ENCODE data around the gene RYR1.

Gene RYR1

DNA sequence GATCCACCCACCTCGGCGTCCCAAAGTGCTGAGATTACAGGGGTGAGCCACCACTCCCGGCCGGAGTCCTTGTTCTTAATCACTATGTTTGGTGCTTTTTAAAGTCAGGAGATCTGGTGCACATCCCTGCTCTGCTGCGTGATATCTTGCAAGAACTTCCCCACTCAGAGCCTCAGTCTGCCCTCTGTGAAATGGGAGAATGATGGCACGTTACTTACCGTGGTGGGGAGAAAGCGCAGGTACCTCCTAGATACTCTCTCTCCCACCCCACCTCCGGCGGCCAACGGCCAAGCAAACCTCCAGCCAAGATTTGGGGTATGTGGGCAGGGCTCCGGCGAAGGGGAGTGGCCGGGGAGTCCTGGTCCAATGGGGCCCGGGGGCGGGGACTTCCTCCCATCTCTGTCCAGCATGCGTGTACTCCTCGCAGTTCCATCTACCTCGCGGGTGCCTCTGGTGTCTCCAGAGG, at the start of gene RYR1:
RYR1 (plus strand) TSS at position 424 of the 466 bp plus-strand sequence. CDS start 139 bp downstream, outside the sequence.
- peak; percentile 12 for DNase-seq

DNA sequence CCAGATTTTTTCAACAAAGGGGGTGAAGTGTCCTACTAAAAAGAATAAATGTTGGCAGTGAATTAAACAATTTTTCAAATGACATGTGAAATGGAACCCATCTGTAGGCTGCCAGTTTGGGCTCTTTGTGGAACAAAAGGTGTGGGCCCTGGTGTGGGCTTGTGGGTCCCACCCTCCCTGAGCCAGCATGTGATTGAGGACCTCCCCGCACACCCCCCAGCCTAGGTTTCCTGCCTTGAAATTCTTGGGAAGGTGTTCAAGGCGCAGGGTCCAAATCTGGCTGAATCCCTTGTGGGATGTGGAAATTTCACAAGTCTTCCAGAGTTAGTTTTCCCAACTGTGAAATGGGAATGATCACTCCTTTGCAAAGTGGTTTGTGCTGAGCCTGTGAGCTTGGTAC, 49.7 kb upstream of the RYR1 start:
- no peak for DNase-seq

DNA sequence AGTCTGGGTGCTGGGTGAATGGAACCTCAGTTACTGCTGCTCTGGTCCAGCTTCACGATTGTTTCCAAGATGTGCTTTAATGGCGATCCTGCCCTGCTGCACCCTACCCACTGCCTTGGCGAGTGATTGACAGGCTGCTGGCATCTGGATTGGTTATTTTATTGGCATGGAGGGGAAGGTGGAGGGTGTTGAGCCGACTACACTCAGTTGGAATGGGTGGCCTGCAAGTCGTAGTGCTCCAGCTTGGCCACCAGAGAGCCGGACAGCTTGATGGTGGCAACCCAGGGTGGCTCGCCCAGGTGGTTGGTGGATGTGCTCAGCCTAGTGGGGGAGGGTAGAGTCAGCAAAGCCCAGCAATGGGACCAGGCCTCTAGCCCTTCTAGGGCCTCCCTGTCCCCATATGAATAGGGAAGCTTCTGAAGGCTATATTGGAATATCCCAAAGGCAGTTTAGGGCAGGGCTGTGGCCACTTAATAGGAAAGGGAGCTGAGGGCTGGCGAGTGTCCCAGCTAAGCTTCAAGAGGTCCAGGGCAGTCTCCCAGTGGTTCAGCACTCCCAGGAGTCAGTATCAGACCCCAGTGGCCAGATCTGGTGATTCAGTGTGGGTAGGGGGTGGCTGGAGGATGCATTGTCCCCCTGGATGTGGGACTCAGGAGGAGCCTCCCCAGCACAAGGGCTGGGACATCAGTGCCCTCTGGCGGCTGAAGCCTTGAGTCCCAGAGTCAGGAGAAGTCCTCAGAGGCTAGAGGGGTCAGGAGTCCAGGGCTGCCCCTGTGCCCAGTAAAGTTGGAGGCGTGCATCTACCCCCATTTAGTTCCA, 49.1 kb upstream of the RYR1 start:
- no peak for DNase-seq

DNA sequence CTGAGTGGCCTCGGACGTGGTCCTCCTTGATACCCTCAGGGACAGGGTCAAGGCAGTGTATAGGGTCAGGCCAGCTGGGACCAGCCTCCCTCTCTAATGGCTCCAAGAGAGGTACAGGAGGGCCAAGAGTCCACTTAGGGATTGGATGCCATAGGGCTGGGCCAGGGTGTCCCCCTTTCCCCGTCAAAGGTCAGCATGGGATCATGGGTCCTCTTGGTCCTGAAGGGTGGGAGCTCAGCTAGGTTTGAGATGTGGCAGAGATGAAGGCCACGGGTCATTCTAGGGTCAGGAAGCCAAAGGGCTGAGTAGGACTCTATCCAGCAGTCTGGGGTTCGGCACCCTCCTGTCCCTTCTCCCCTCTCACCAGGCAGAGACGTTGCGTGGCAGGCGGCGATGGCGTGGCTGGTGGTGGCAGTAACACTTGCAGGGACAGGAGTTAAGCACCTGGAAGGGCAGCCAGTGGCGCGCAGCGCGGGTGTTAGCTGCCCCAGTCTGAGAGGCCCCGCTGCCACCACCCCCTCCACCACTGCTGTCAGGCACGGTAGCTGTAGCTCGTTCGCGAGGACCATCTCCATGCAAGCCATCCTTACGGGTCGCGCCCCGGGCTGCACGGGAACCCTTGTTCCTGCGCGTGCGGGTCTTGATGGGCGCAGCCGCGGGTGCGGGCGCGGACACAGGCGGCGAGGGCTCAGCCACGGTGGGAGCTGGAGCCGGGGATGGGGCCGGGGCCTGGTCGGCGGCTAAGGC, 48.3 kb upstream of the RYR1 start:
- DNase-seq, result no peak

DNA sequence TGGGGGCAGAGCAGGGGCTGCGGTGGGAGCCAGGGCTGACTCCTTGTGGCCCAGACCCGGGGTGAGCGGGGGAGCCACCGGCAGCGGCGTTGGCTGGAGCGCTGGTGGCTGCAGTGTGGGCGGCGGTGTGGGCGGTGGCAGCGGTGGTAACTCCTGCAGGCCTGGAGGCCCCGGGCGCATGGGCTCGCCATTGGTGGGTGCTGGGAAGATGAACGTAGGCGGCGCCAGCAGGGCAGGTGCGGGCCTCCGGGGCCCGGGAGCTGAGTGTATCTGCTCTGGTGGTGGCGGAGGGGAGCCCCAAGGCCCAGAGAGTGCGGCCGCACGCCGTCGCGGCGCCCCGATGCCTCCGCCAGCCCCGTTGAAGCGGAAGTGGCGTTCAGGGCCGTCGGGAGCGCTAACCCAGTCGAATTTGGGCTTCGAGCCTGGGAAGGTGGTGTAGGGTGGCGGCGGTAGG, 47.7 kb upstream of the RYR1 start:
- no peak for DNase-seq

DNA sequence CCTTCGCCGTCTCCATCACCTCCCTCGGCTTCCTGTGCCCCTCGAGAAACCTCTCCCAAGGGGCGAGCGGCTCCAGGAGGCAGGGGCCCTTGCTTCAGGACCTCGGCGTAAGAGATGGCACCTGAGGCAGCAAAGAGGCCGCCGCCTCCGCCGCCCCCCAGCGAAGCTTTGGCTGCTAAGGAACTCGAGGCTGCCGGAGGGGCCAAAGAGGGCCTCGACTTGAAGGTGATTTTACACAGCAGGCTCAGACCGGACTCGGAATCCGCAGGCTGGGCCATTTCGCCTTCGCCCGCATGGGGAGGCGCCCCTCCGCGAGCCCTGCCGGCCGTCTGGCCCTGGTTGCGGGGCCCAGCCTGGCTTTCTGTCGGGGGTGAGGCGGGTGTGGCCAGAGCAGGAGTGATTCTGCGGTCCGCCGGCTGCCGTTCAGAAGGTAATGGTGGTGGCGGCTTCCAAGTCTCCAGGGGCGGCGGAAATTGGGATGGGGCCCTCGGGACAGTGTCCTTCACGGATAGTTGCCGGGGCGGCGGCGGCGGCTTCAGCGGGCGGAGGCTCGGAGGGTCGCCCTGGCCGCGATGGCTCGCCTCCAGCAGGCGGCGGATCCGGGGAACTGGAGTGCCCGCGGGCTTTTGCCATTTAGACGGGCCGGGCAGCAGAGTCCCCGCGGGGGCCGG, 47.1 kb upstream of the RYR1 start:
- DNase-seq, result no peak

DNA sequence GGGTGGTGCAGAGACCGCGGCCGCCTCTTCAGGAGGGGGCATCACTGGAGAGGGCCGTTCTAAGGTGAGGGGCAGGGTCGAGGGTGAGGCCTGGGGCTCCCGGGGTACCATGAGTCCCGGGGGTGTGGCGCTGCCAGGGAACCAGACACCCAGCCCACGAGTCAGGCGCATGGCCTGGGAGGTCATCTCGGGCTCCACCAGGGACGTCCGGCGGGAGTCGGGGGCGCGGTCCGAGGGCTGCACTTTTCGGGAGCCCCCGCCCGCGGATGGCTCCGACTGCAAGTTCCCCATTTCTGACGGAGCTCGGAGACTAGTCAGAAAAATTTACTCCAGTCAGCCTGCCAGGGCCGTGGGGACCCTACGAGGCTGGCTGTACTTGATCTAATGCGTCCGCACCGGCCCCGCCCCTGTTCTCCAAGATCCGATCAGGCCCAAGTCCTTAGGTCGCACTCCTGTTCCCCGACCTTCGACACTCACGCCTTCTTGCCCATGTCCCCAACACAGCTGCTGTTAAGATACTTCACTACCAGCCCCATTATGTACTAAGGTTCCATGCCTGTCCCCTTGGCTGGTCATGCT, 46.4 kb upstream of the RYR1 start:
- no peak for DNase-seq

DNA sequence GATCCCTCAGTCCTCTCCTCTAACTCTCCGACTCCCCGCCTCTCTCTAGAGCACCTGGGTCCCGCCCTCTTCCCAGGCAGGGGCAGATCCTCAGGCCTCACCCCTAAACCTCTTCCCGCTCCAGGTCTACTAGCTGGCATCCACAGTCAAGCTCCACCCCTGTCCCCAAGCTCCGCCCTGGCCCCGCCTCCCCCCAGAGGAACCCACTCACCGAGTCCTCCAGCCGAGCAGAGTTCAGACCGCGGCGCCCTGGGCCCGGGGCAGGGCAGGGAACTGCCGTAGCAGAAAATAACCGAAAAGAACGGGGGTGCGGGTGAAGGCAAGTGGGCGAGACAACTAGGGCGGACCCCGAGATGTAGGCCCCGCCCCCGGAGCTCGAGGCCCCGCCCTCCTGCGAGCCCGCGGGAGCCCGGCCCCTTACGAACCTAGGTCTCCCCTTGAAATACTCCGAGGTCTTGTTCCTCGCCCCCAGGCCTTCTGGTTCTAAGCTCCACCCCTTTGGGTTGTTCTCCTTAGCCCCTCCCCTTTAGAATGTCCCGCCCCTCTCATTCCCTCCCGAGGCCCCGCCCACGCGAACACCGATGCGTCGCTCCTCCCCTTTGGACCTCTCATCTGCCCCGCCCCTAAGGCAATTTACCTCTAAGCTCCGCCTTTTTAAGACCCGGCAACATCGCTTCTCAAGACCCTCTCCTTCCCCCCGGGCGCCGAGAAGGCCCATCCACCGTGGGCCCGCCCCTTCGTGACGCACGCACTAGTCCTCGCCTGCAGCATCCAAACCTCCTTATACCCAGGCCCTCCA, 45.7 kb upstream of the RYR1 start, which contains the start of gene GGN:
GGN (minus strand) TSS at position 485 of the 799 bp plus-strand sequence. CDS start 773 bp downstream, outside the sequence.
- DNase-seq, result peak; percentile 68

DNA sequence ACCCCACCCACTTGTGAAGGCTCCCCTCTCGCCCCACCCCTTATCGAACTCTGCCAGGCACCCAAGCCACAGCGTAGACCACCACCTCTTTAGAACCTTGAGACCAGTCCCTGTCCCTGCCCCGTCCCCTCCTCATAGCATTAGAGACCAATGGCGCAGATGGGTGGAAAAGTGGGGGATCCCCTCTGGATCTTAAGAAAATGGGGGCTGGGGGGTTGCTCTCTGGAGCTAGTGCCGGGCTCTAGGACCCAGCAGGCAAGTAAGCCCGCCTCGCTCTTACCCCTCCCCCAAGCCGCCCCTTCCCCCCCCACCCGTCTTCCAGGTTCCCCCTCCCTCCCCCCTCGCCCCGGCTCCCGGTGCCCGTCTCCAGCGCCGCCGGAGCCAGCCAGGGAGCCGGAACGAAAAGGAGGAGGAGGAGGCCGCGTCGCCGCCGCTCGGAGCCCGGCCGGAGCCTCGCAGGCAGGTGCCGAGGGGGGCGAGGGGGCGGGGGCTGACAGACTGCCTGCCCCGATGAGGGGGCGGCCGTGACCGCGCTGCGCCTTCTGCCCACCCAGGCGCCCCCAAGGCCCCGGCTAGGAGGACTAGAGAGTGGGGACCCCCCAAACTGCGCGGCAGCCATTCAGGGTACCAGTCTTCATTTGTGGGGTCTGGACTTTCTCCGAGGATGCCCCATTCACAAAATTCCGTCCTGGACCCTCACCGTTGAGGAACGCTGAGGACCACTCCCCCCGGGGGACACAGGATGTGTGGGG, 45.0 kb upstream of the RYR1 start, which contains the start of gene SPRED3:
SPRED3 (plus strand) TSS at position 349 of the 752 bp plus-strand sequence. CDS start 1,606 bp downstream, outside the sequence.
- no peak for DNase-seq

DNA sequence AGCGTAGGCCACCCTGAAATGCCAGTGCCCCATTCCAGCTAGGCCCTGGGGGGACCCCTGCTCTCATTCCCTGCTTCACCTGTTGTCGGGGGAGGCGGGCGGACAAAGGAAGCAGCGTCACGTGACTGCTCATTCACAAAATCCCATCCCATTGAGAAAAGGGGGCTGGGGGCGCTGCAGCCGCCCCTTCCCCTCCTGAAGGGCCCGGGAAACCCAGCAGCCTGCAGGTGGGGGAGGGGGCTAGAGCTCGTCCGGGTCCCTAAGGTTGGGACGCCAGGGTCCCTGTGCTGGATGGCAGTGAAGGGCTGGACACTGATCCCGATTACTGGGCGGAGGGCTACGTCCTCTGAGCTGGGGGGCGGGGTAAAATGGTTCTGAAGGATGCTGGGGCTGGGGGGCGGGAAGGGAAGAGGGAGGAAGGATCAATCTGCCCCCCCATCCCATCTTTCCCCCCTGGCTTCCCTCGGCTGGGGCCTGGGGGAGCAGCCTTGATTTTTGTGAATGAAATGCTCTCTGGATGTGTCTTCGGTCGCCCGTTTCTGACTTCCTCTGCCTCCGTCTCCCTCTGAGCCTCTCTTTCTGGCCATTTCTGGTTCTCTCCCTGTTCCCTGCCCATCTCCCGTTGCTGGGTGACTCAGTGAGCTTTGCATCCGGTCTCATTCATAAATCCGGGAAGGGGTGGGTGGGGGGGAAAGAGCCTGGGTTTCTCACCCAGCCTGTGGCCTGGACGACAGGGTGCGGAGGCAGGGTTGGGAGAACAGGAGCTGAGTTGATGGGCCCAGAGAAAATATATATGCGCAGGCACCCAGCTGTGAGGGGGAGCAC, 44.2 kb upstream of the RYR1 start:
- DNase-seq, result no peak

DNA sequence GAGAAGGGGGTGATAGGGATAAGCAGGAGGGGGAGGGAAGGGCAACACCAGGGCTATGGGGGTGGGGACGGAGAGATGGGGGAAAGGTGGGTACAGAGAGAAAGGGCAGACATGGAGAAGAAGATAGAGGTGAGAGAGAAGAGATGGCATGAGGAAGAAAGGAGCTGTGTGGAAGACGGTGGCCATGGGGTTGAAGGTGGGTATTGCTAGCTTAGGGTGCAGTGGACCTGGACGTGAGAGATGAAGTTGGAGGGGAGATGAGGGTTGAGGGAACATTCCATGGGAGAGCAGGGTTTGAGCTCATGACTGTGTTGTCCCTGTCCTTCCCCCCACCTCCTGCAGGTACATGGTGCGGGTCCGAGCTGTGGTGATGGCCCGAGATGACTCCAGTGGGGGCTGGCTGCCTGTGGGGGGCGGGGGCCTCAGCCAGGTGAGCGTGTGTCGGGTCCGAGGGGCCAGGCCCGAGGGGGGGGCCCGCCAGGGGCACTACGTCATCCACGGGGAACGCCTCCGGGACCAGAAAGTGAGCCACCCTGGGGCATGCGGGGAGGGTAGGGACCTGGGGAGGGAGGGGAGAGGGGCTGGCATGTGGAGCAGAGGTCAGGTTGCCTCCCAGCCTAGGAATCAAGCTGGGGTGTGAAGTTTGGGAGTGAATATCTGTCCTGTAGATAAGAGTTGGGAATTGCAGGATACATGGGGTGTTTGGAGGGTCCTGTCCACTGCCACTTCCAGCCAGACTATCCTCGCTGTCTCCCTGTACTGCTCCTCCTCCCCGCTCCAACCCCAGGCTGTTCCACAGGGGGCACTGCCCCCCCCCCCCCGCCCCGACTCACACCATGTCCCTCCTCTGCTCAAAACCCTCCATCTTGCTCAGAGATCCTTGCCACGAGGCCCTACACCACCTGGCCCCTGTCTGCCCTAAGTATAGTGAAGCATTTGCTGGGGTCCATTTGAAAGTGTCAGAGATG, 43.2 kb upstream of the RYR1 start:
- DNase-seq, result no peak

DNA sequence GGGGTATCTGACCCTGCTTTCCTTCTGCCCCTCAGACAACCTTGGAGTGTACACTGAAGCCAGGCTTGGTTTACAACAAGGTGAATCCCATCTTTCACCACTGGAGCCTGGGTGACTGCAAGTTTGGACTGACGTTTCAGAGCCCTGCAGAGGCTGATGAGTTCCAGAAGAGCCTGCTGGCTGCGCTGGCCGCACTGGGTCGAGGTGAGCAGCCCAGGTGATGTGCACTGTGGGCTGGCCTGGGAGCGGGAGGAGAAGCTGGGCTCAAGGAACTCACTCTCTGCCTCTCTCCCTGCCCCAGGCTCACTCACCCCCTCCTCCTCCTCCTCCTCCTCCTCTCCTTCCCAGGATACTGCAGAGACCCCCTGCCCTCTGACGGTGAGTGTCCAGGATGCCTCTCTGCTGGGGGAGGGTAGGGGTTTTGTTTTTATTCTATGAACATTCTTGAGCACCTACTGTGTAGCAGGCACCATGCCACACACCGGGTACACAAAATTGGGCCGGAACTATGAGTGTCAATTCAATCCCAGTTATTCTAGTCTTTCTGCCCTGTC, 41.5 kb upstream of the RYR1 start:
- no peak for DNase-seq

DNA sequence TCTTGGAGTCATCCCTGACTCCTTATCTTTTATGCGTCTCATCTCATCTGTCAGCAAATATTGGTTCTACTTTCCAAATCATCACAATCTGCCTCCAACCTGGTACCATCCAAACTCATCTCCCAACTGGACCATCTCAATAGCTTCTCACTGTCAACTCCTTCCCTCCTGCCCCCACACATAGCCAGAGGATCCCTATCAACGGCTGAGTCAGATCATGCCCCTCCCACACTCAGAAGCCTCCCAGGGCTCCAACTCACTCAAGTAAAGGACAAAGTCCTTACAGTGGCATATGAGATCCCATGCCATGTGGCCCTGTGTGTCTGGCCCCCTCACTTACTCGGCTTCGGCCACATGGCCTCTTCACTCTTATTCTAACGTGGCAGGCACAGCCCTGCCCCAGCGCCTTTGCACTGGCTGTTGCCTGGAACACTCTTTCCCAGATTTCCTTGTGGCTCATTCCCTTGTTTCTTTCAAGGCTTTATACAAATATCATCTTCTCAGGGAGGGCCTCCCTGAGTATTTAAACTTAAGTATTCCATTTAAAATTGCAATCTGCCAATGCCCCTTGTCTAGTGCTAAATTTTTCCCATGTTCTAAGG, 40.7 kb upstream of the RYR1 start:
- no peak for DNase-seq

DNA sequence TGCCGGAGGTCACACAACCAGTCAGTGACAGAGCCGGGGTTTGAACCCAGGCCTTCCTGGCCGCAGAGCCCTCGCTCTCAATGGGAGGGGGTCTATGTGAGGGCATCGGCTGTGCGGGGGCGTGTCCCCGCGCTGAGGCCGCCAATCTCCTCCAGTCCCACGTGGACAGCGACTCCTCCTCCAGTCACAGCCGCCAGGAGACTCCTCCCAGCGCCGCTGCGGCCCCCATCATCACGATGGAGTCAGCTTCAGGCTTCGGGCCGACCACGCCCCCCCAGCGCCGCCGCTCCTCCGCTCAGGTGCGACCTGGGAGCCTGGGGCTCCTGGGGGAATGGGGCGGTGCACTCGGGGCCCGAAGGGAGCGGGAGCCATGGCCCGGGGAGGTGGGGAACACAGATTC, 39.0 kb upstream of the RYR1 start:
- peak; percentile 56 for DNase-seq

DNA sequence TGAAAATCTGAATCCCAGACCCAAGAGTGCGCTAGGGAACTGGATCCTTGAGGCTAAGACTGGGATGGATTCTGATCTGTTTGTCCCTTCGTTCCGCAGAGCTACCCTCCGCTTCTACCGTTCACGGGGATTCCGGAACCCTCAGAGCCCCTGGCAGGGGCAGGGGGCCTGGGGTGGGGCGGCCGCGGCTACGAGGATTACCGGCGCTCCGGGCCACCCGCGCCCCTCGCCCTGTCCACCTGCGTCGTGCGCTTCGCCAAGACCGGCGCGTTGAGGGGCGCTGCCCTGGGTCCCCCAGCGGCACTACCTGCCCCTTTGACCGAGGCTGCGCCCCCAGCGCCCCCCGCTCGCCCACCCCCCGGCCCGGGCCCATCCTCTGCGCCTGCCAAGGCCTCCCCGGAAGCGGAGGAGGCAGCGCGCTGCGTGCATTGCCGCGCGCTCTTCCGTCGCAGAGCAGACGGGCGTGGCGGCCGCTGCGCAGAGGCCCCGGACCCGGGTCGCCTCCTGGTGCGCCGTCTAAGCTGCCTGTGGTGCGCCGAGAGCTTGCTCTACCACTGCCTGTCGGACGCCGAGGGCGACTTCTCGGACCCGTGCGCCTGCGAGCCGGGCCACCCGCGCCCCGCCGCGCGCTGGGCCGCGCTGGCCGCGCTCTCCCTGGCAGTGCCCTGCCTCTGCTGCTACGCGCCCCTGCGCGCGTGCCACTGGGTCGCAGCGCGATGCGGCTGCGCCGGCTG, 37.9 kb upstream of the RYR1 start:
- peak; percentile 44 for DNase-seq

DNA sequence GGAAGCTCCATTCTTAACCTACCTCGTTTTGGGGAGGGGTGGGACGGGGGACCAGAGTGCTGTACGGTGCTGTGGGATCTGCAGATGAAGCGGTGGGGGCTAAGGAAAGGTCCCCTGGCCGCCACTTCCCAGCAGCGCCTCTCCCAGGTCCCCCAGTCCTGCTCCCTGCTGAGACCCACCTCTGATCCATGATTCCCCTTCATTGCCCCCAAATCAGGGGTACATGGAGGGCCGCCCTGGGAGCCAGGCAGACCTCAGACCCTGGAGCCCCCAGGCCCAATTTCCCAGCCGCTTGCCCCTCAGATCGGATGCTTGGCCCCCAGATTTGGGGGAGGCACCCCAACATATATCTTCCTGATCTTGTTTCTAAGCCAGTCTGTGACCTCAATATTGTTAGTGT, 34.4 kb upstream of the RYR1 start:
- no peak for DNase-seq

DNA sequence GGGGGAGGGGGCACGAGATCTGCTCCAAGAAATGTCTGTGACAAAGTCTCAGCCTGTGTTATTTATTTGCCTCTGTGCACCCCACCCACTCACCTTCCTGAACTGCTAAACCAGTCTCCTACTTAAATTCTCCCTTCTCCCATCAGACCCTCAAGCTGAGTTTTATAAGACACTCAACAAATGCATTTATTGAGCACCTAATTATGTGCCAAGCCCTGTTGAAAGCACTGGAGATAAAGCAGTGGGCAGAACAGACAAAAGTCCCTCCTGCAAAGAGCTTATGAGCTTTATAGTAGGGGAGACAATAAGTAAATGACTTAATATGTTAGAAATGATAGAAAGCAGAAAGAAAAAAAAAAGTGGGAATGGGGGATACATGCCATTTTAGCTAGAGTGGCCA, 34.0 kb upstream of the RYR1 start:
- DNase-seq, result no peak

DNA sequence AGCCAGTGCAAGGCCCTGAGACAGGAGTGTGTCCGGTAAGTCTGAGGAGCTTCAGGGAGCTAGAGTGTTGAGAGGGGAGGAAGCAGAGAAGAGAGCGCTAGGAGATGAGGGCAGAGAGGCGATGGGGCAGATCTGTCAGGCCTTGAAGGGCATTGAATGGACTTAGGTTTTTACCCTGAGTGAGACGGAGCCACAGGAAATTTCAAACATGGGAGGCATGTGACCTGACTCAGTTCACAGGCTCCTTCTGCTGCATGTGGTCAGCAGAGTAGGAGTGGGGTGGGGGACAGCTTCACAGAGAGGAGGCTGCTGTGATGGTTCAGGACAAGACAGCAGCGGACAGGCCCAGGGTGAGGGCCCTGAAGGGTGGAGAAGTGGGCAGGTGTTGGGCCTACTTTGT, 33.1 kb upstream of the RYR1 start:
- DNase-seq, result no peak

Data from activated effector memory CD4-positive, alpha-beta T cell treated with Interleukin-2 at 50 U/mL for 16 hours (primary cell).